H1 (cell line): Measurements from ENCODE around the gene SYT2. TPM values are rescaled to one million over a fixed set of nuclear protein-coding genes. Genes with fewer than 3 reads are reported as not detected.

Experiments
- CTCF ChIA-PET: fragments of 300-600 bp; sonication (Branson Sonifier 250); formaldehyde crosslinking; loops from one replicate; lab custom pipeline; 2021; ENCODE audit not compliant: partially characterized antibody; lab: Charles Lee
- POLR2A ChIA-PET: fragments of 300-600 bp; sonication (Branson Sonifier 250); formaldehyde crosslinking; loops from one replicate; lab custom pipeline; 2021; ENCODE audit warnings: inconsistent platforms; ENCODE audit not compliant: partially characterized antibody; lab: Charles Lee
- DNase-seq, 2 experiments: peaks; one replicate each; pipeline versions ENCODE4 v3.0.0 to v3.0.0-alpha.2; 2010 to 2022; ENCODE audit warnings: low spot score in 2 of 2, low read depth in 1 of 2, mixed read lengths in 1 of 2
- FAIRE-seq: peaks from 2 replicates; lab custom pipeline; 2011; peaks lifted over from hg19 to GRCh38; lab: Jason Lieb, UNC
- H2AFZ ChIP-seq: 2 replicates; pipeline ENCODE4 v1.8.1; 2012; ENCODE audit warnings: low read length, inconsistent platforms
- H2AK5ac ChIP-seq: 2 replicates; pipeline ENCODE4 v1.6.1; 2013; ENCODE audit warnings: low read depth, low read length
- H2BK120ac ChIP-seq: replicated peaks from 2 replicates; pipeline ENCODE3; 2013; ENCODE audit warnings: low read depth, low read length, inconsistent platforms
- H2BK12ac ChIP-seq: 2 replicates; pipeline ENCODE4 v1.6.1; 2013; ENCODE audit warnings: low read depth, low read length
- H2BK15ac ChIP-seq: 2 replicates; pipeline ENCODE4 v1.6.1; 2013; ENCODE audit warnings: low read length
- H2BK20ac ChIP-seq: 2 replicates; pipeline ENCODE4 v1.6.1; 2013; ENCODE audit warnings: low read length
- H2BK5ac ChIP-seq: 2 replicates; pipeline ENCODE4 v1.6.1; 2013; ENCODE audit warnings: low read depth, low read length
- H3K14ac ChIP-seq: 2 replicates; pipeline ENCODE4 v1.6.1; 2013; ENCODE audit warnings: inconsistent platforms; ENCODE audit not compliant: insufficient read length
- H3K18ac ChIP-seq: 2 replicates; pipeline ENCODE4 v1.6.1; 2013; ENCODE audit warnings: low read length; ENCODE audit errors: extremely low read depth
- H3K23ac ChIP-seq: 2 replicates; pipeline ENCODE4 v1.6.1; 2013; ENCODE audit warnings: inconsistent platforms; ENCODE audit not compliant: insufficient read length
- H3K23me2 ChIP-seq: 2 replicates; pipeline ENCODE4 v1.6.1; 2013; ENCODE audit warnings: low read depth, low read length
- H3K27ac ChIP-seq: 2 replicates; pipeline ENCODE4 v1.6.1; 2011; ENCODE audit warnings: low read depth, low read length, inconsistent platforms
- H3K27me3 ChIP-seq, 4 experiments: replicated peaks in 1 of 4; 1 replicate in 1 of 4; 2 replicates in 3 of 4; pipeline versions ENCODE4 v1.6.1 to v1.8.1; 2011 to 2013; ENCODE audit warnings: low read length in 3 of 4, mild to moderate bottlenecking in 3 of 4, inconsistent platforms in 2 of 4, mixed read lengths in 2 of 4, moderate library complexity in 1 of 4; ENCODE audit not compliant: control insufficient read depth in 3 of 4, insufficient read depth in 3 of 4; ENCODE audit errors: extremely low read depth in 1 of 4
- H3K36me3 ChIP-seq, 4 experiments: 2 replicates each; pipeline versions ENCODE4 v1.6.1 to v1.8.1; 2011 to 2013; ENCODE audit warnings: mild to moderate bottlenecking in 4 of 4, low read length in 3 of 4, moderate library complexity in 2 of 4, control low read depth in 1 of 4, inconsistent platforms in 1 of 4; ENCODE audit not compliant: insufficient read depth in 4 of 4, control insufficient read depth in 2 of 4
- H3K4ac ChIP-seq: replicated peaks from 2 replicates; pipeline ENCODE3; 2013; ENCODE audit warnings: low read length, low read depth, mixed read lengths, inconsistent platforms; ENCODE audit not compliant: insufficient read length
- H3K4me1 ChIP-seq, 4 experiments: replicated peaks in 1 of 4; 1 replicate in 1 of 4; 2 replicates in 3 of 4; pipeline versions ENCODE4 v1.6.1 to v1.8.1; 2011 to 2013; ENCODE audit warnings: low read length in 3 of 4, inconsistent platforms in 2 of 4, mixed read lengths in 1 of 4; ENCODE audit not compliant: insufficient read depth in 4 of 4, control insufficient read depth in 3 of 4
- H3K4me2 ChIP-seq, 2 experiments: 2 replicates each; pipeline versions ENCODE4 v1.6.1 to v1.8.1; 2011 to 2013; ENCODE audit warnings: low read depth in 2 of 2, low read length in 2 of 2, control low read depth in 1 of 2, inconsistent platforms in 1 of 2, mild to moderate bottlenecking in 1 of 2; ENCODE audit not compliant: insufficient read depth in 1 of 2
- H3K4me3 ChIP-seq, 4 experiments: fragments of 200-600, 300-600 bp in 1 of 4; sonication (generic), shearing (Covaris generic), sonication (Bioruptor Twin) in 1 of 4; 2 replicates each; pipeline versions ENCODE4 v1.5.1 to v1.8.1; 2011 to 2016; ENCODE audit warnings: low read length in 4 of 4, low read depth in 3 of 4, control low read depth in 2 of 4, inconsistent platforms in 2 of 4, mild to moderate bottlenecking in 2 of 4, mixed read lengths in 1 of 4, moderate library complexity in 1 of 4; ENCODE audit not compliant: insufficient read depth in 2 of 4; ENCODE audit errors: extremely low read depth in 1 of 4
- H3K56ac ChIP-seq: replicated peaks from 2 replicates; pipeline ENCODE3; 2013; ENCODE audit warnings: low read depth, mild to moderate bottlenecking, mixed read lengths, low read length, inconsistent platforms; ENCODE audit not compliant: insufficient read length
- H3K79me1 ChIP-seq: 2 replicates; pipeline ENCODE4 v1.6.1; 2013; ENCODE audit warnings: low read depth, low read length, control low read depth
- H3K79me2 ChIP-seq, 2 experiments: 2 replicates each; pipeline versions ENCODE4 v1.6.1 to v1.8.1; 2012 to 2013; ENCODE audit warnings: low read length in 2 of 2, mild to moderate bottlenecking in 2 of 2, inconsistent platforms in 1 of 2; ENCODE audit not compliant: insufficient read depth in 2 of 2, control insufficient read depth in 1 of 2
- H3K9ac ChIP-seq, 4 experiments: replicated peaks in 1 of 4; 1 replicate in 1 of 4; 2 replicates in 3 of 4; pipeline versions ENCODE4 v1.6.1 to v1.8.1; 2011 to 2013; ENCODE audit warnings: low read depth in 3 of 4, low read length in 3 of 4, control low read depth in 2 of 4, mild to moderate bottlenecking in 2 of 4, moderate library complexity in 2 of 4, inconsistent platforms in 1 of 4; ENCODE audit errors: extremely low read depth in 1 of 4
- H3K9me3 ChIP-seq, 2 experiments: 2 replicates each; pipeline versions ENCODE4 v1.6.1 to v1.8.1; 2012 to 2013; ENCODE audit warnings: mild to moderate bottlenecking in 2 of 2, moderate library complexity in 2 of 2, control low read depth in 1 of 2, inconsistent platforms in 1 of 2, low read depth in 1 of 2, low read length in 1 of 2, mixed read lengths in 1 of 2; ENCODE audit not compliant: insufficient read depth in 2 of 2
- H4K20me1 ChIP-seq, 2 experiments: replicated peaks in 1 of 2; 2 replicates each; pipeline versions ENCODE3 to v1.8.1; 2011 to 2013; ENCODE audit warnings: inconsistent platforms in 2 of 2, low read length in 2 of 2, mild to moderate bottlenecking in 1 of 2; ENCODE audit not compliant: insufficient read depth in 2 of 2, control insufficient read depth in 1 of 2
- H4K5ac ChIP-seq: 2 replicates; pipeline ENCODE4 v1.6.1; 2013; ENCODE audit warnings: low read length, low read depth, mixed read lengths, inconsistent platforms; ENCODE audit not compliant: insufficient read length
- H4K8ac ChIP-seq: 2 replicates; pipeline ENCODE4 v1.8.0; 2013; ENCODE audit warnings: mild to moderate bottlenecking, moderate library complexity, low read length, inconsistent platforms; ENCODE audit not compliant: insufficient read depth; ENCODE audit errors: extremely low read depth
- H4K91ac ChIP-seq: replicated peaks from 2 replicates; pipeline ENCODE3; 2013; ENCODE audit warnings: low read length, mixed read lengths, inconsistent platforms; ENCODE audit not compliant: insufficient read length
- GABPA ChIP-seq: IDR thresholded peaks from 2 replicates; pipeline ENCODE4 v1.6.1; 2011; ENCODE audit warnings: mild to moderate bottlenecking, low read length, moderate library complexity, borderline replicate concordance; ENCODE audit not compliant: insufficient read depth
- KDM1A ChIP-seq: fragments of 200-600, 300-600 bp; sonication (generic); IDR thresholded peaks from 2 replicates; pipeline ENCODE4 v1.7.1; 2016; ENCODE audit warnings: mild to moderate bottlenecking, low read length, borderline replicate concordance
- MAFK ChIP-seq: IDR thresholded peaks from 2 replicates; pipeline ENCODE4 v1.6.1; 2012; ENCODE audit warnings: low read depth, mild to moderate bottlenecking, improper control_type of control experiment, low read length
- SP1 ChIP-seq: IDR thresholded peaks from 2 replicates; pipeline ENCODE4 v1.6.1; 2011; ENCODE audit warnings: low read depth, low read length
- WGBS, 2 experiments: shearing (Covaris generic) in 1 of 2; methylation state at CpG; one replicate each; pipeline versions ENCODE4 v1.1.6 to v1.1.7; 2013 to 2015; ENCODE audit warnings: low lambda C conversion rate in 2 of 2, mixed read lengths in 2 of 2, inconsistent platforms in 1 of 2, low coverage in 1 of 2, missing lambda C conversion rate in 1 of 2; ENCODE audit not compliant: insufficient replicate concordance in 2 of 2, insufficient coverage in 1 of 2, insufficient read length in 1 of 2; ENCODE audit errors: extremely low coverage in 1 of 2, missing lambda C conversion rate in 1 of 2; 5-methylcytosine and 5-hydroxymethylcytosine counted together
- polyA plus RNA-seq, 7 experiments: library from polyadenylated mRNA; depleted of rRNA in 3 of 7; stranded (reverse) in 5 of 7; unstranded in 2 of 7; fragments of >200 nt in 5 of 7; fragments of 200-250 nt in 2 of 7; gene quantifications; 1 replicate in 5 of 7; 2 replicates in 1 of 7; 4 replicates in 1 of 7; pipeline versions ENCODE4 v1.2.1 to v1.2.3, GENCODE V29; 2011 to 2013; ENCODE audit warnings: missing spikeins in 2 of 7, mixed read lengths in 2 of 7
- total RNA-seq: library from RNA; stranded (reverse); fragmentation: NEBNext Ultra II Directional; extraction: Animal tissue kit (Norgen Biotek cat#: 25700); gene quantifications from 2 replicates; pipeline ENCODE4 v1.2.1, GENCODE V29; 2021

The SYT2 gene
- total and polyA plus RNA-seq, 2 of the 8 experiments (the other 6 are each of a cell fraction or from before 2014, with no cell fraction given), result 2.8 to 11.0 TPM

DNA sequence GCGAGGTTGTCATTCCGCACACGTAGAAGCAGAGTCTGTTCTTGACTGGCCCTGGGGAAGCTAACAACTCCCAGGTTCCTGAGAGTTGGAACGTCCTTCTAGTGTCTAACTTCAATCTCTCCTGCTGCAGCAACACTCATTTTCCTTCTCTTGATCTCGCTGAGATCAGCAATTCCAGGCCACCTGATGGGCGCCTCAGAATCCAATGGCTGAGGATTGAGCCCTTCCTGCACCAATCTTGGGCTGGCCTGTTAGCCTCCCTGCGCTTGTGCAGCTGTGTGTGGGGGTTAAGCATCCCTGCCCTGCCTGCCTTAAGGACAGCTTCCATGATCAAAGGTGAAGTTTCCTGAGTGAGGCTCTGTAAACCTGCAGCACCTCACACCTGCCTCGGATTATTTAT, 87.9 kb downstream of the SYT2 start:
- CTCF ChIA-PET, result interaction anchor here (0.6 to 3.0 kb wide), 11 partner anchors 9 to 175 kb away, joined by 3 to 14 read pairs (median 3); partner anchors contain the start of gene SYT2
- DNase-seq, result no peak

More for the DNA sequence above, 87.9 kb downstream of the SYT2 start:
- no peaks in the 10 kb centered on the region for H3K79me2 ChIP-seq
- no peak overlapping the region for H4K5ac ChIP-seq
- H3K79me1 ChIP-seq, result peaks cover 7% of the 10 kb centered on the region
- no peak overlapping the region for H2BK20ac ChIP-seq
- H4K20me1 ChIP-seq, result peaks cover 0 to 7% of the 10 kb centered on the region in 2 experiments
- no peak overlapping the region for H4K91ac ChIP-seq
- no peak overlapping the region for H2BK5ac ChIP-seq
- no peak overlapping the region for H2BK120ac ChIP-seq
- no peaks in the 10 kb centered on the region for H3K9me3 ChIP-seq
- H3K23ac ChIP-seq, result no peak overlapping the region
- H3K56ac ChIP-seq, result no peak overlapping the region
- H3K36me3 ChIP-seq, result no peaks in the 10 kb centered on the region; a peak in 1 of 8 replicates
- no peak overlapping the region for H2AK5ac ChIP-seq
- no peak overlapping the region for H2BK15ac ChIP-seq
- H3K23me2 ChIP-seq, result peaks cover 11% of the 10 kb centered on the region; the same call in 1 of the 2 replicates
- no peak overlapping the region for H2BK12ac ChIP-seq
- H3K18ac ChIP-seq, result no peak overlapping the region
- no peak overlapping the region for H3K27ac ChIP-seq
- WGBS, 2 experiments, result 91% methylated on average over 8 of the region's 8 CpGs; no CpG with 5 or more reads in 1 of the 2 experiments
- no peaks in the 10 kb centered on the region for H3K27me3 ChIP-seq
- no peak overlapping the region for H3K9ac ChIP-seq
- no peak for TF ChIP-seq KDM1A
- TF ChIP-seq SP1, result no peak
- TF ChIP-seq GABPA, result no peak
- TF ChIP-seq MAFK, result peak; percentile 71; the same call in 1 of the 2 replicates
- H3K4me3 ChIP-seq, result no peak overlapping the region
- POLR2A ChIA-PET, result no interaction called here
- no peak for FAIRE-seq
- H3K14ac ChIP-seq, result no peak overlapping the region
- H3K4ac ChIP-seq, result no peak overlapping the region
- peaks cover 6 to 19% (median 11%) of the 10 kb centered on the region in 4 experiments for H3K4me1 ChIP-seq
- no peak overlapping the region for H3K4me2 ChIP-seq
- no peak overlapping the region; the same call in 1 of the 2 replicates for H4K8ac ChIP-seq
- no peak overlapping the region for H2AFZ ChIP-seq
